ENCODE data around the gene PSMA2. TPM values are rescaled to one million over a fixed set of nuclear protein-coding genes. Genes with fewer than 3 reads are reported as not detected.
A peak's percentile ranks its signal among the peaks of the same experiment; 100 is the strongest.

PSMA2 gene
- total and polyA plus RNA-seq, 8 donors: 9.4 to 278 (median 136) TPM

DNA sequence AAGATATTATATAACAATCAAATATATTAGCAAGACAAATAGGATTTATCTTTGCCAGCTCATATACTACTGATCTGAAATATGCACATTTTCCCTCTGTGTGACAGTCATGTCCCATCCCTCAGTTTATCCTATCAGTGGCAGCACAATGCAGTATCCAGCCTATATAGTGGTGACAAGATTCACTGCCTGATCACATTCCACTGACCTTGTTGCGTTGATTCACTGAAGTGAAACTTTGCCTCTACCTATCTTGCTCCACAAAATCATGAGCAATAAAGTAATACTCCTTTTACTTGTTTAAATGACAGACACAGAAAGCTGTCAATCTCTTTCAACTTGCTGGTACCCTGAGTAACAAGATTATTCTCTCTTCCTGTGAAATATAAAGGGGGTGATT is 6.3 kb downstream of the PSMA2 start:
- H3K4me1 ChIP-seq: peaks cover 22 to 59% (median 35%) of the 10 kb centered on the region in 4 donors
- H3K27ac ChIP-seq: no peak overlapping the region
- TF ChIP-seq, protein P1, sequence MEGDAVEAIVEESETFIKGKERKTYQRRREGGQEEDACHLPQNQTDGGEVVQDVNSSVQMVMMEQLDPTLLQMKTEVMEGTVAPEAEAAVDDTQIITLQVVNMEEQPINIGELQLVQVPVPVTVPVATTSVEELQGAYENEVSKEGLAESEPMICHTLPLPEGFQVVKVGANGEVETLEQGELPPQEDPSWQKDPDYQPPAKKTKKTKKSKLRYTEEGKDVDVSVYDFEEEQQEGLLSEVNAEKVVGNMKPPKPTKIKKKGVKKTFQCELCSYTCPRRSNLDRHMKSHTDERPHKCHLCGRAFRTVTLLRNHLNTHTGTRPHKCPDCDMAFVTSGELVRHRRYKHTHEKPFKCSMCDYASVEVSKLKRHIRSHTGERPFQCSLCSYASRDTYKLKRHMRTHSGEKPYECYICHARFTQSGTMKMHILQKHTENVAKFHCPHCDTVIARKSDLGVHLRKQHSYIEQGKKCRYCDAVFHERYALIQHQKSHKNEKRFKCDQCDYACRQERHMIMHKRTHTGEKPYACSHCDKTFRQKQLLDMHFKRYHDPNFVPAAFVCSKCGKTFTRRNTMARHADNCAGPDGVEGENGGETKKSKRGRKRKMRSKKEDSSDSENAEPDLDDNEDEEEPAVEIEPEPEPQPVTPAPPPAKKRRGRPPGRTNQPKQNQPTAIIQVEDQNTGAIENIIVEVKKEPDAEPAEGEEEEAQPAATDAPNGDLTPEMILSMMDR (IDR thresholded peaks at IDR 0.05): no peak
- no peak for TF ChIP-seq POLR2AphosphoS5 (IDR thresholded peaks at IDR 0.05)
- TF ChIP-seq EP300 (IDR thresholded peaks at IDR 0.05): no peak
- no peak for TF ChIP-seq POLR2A (IDR thresholded peaks at IDR 0.05)
- H3K4me3 ChIP-seq: no peak overlapping the region
- peaks cover 40 to 70% (median 67%) of the 10 kb centered on the region in 4 donors for H3K36me3 ChIP-seq
- H3K9me3 ChIP-seq: no peaks in the 10 kb centered on the region
- intact Hi-C loops (cut with DNase I; ENCODE audit: low total_unique reads): no loop called here
- H3K27me3 ChIP-seq: no peaks in the 10 kb centered on the region
- DNase-seq: no peak
- WGBS, 5 donors: 88 to 98% (median 93%) methylated on average over 1 of the region's 1 CpG

DNA sequence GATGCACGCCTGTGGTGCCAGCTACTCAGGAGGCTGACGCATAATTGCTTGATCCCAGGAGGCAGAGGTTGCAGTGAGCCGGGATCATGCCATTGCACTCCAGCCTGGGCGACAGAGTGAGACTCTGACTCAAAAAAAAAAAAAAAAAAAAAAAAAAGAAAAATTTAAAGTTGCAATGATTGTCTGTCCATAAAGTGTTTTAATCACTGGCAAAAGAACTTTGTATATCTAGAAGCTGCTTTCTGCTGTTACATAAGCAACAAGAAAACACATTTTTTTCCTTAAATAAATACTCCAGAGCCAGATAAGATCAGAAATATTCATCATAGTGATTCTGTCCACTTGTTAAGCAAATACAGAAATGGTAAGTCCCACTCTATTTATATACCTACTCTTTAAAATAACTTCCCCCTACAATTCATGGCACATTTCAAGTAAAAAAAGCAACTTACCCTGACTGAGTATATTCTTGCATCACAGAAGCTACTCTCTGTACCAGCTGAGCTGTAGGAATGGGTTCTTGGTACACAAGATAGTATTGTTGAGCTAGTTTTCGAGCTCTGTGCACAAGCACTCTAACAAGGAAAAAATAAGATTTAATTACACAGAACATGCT is 7.6 kb downstream of the PSMA2 start:
- Histone ChIP-seq H3K4me1 (peaks cover 9 to 46% (median 22%) of the 10 kb centered on the region in 4 donors), H3K27ac (no peak overlapping the region), H3K27me3 (no peaks in the 10 kb centered on the region), H3K4me3 (no peak overlapping the region), H3K9me3 (no peaks in the 10 kb centered on the region), H3K36me3 (peaks cover 51 to 83% (median 80%) of the 10 kb centered on the region in 4 donors)
- TF ChIP-seq POLR2AphosphoS5 (IDR thresholded peaks at IDR 0.05): no peak
- TF ChIP-seq POLR2A (IDR thresholded peaks at IDR 0.05): no peak
- 80 to 92% (median 83%) methylated on average over 5 of the region's 5 CpGs for WGBS, 5 donors
- no peak for DNase-seq
- intact Hi-C loops (cut with DNase I; ENCODE audit: low total_unique reads): no loop called here

DNA sequence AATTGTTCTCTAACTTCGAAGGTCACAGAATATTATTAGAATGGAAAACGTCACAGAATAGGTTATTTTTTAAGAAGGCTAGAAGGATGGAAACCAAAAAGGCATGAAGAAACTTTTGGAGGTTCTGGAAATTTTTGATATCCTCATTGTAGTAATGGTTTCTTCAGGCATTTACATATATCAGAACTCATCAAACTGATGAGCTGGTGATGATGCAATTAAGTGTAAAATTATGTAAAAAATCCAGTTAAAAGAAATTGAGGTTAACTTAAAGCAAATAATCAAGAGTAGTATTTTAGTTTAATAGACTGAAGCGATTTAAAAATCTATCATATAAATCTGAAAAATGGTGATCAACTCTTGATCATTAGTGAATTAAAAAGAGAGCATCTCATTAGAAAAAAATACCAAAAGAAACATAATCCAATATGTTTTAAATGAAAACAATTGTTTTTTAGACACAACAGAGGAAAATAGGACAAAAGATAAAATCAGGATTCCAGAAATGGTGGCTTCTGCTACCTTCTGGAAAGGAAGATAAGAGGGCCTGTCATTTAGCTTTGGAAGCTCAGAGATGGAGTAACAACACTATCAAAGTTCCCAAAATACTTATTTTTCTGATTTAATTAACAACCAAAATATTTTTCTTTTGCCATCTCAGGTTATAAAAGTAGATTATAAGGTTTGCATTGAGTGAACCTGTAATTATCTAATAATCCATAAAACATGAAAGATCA is 9.8 kb downstream of the PSMA2 start:
- no peak for DNase-seq
- TF ChIP-seq POLR2AphosphoS5 (IDR thresholded peaks at IDR 0.05) (no peak), POLR2A (IDR thresholded peaks at IDR 0.05) (no peak), EP300 (IDR thresholded peaks at IDR 0.05) (no peak)
- TF ChIP-seq, protein P1 (IDR thresholded peaks at IDR 0.05): no peak
- 92 to 97% (median 93%) methylated on average over 3 of the region's 3 CpGs for WGBS, 5 donors
- Histone ChIP-seq H3K27ac (no peak overlapping the region), H3K9me3 (no peaks in the 10 kb centered on the region), H3K36me3 (peaks cover 67 to 100% (median 100%) of the 10 kb centered on the region in 4 donors), H3K4me1 (peaks cover 0 to 24% (median 5%) of the 10 kb centered on the region in 4 donors), H3K27me3 (no peaks in the 10 kb centered on the region), H3K4me3 (no peak overlapping the region)
- intact Hi-C loops (cut with DNase I; ENCODE audit: low total_unique reads): no loop called here

DNA sequence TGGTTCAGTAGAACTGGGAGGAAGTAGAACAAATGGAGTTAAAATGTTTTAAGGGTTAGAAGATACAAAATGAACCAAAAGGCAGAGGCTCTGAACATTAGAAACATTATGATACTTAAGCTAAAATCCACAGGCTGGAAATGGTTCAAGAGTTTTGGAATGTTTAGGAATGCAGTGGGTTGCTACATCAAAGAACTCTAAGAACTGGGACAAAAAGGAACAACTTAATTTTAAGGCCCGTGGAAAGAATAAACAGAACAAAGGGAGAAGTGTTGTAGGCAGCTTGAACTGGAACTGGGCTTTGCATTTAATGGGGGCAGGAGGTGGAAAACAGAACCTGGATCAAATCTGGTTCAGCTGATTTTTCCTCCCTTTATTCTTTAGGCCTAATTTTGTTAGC is 16.6 kb downstream of the PSMA2 start:
- WGBS, 5 donors: 45 to 74% (median 59%) methylated on average over 1 of the region's 1 CpG
- Histone ChIP-seq H3K36me3 (peaks cover 36 to 51% (median 49%) of the 10 kb centered on the region in 4 donors), H3K4me1 (peaks cover 9 to 40% (median 14%) of the 10 kb centered on the region in 4 donors), H3K9me3 (no peaks in the 10 kb centered on the region), H3K4me3 (no peak overlapping the region), H3K27ac (peak overlapping the region in 1 of 5 donors; percentile 40), H3K27me3 (no peaks in the 10 kb centered on the region)
- no peak for DNase-seq
- intact Hi-C loops (cut with DNase I; ENCODE audit: low total_unique reads): no loop called here
- no peak for TF ChIP-seq EP300 (IDR thresholded peaks at IDR 0.05)
- TF ChIP-seq POLR2AphosphoS5 (IDR thresholded peaks at IDR 0.05): no peak
- no peak for TF ChIP-seq POLR2A (IDR thresholded peaks at IDR 0.05)
- TF ChIP-seq, protein P1 (IDR thresholded peaks at IDR 0.05): no peak

Data from stomach (tissue), 9 donors.